HG03135 (cell line): ENCODE data around the gene CYGB.

Experiments used
- ATAC-seq: cut with Tn5 transposase; IDR thresholded peaks from one replicate; pipeline ENCODE4 v1.9.1; 2021; ENCODE audit warnings: mild to moderate bottlenecking, moderate library complexity; ENCODE audit not compliant: unreplicated experiment

Gene CYGB

GRCh38 chr17:76502341-76503211 is 34.9 kb downstream of the CYGB start:
- no peak for ATAC-seq

GRCh38 chr17:76501827-76502307 is 35.6 kb downstream of the CYGB start:
- ATAC-seq = no peak

GRCh38 chr17:76501018-76501826 is 36.3 kb downstream of the CYGB start, which contains the start of gene RHBDF2:
TSS of gene RHBDF2 (minus strand) at chr17:76501423. CDS start at chr17:76481524, 19,899 bp downstream.
- peak; percentile 72 for ATAC-seq

GRCh38 chr17:76500747-76501017 is 36.8 kb downstream of the CYGB start:
- no peak for ATAC-seq

GRCh38 chr17:76500074-76500746 is 37.3 kb downstream of the CYGB start:
- no peak for ATAC-seq

GRCh38 chr17:76499267-76499667 is 38.2 kb downstream of the CYGB start:
- ATAC-seq = no peak

GRCh38 chr17:76498876-76499251 is 38.6 kb downstream of the CYGB start:
- ATAC-seq = no peak

GRCh38 chr17:76497979-76498875 is 39.3 kb downstream of the CYGB start:
- ATAC-seq = no peak

- ATAC-seq = no peak
Measured at GRCh38 chr17:76497699-76497978, 39.9 kb downstream of the CYGB start.

GRCh38 chr17:76496464-76496863 is 41.0 kb downstream of the CYGB start:
- ATAC-seq = no peak

- ATAC-seq = no peak
Measured at GRCh38 chr17:76495663-76496400, 41.7 kb downstream of the CYGB start.

- no peak for ATAC-seq
Measured at GRCh38 chr17:76493505-76494167, 43.9 kb downstream of the CYGB start.

GRCh38 chr17:76492989-76493501 is 44.5 kb downstream of the CYGB start:
- peak; percentile 48 for ATAC-seq

GRCh38 chr17:76492123-76492988 is 45.2 kb downstream of the CYGB start:
- peak; percentile 36 for ATAC-seq

- ATAC-seq = no peak
Measured at GRCh38 chr17:76491271-76492122, 46.0 kb downstream of the CYGB start.

- no peak for ATAC-seq
Measured at GRCh38 chr17:76490112-76490710, 47.3 kb downstream of the CYGB start.
